Activated CD4-positive, CD25-positive, alpha-beta regulatory T cell treated with anti-CD3 and anti-CD28 coated beads, Interleukin-2, amount 50 U/mL, for 24 hours (primary cell): ENCODE results near the gene ACSM2B.
"Not testable (repeated sequence)": the region's sequence is repeated elsewhere in the genome, so short reads cannot be mapped to it uniquely, and the experiment has no call there.

Experiments used
- ATAC-seq, 2 donors: fragments of 150-1000 bp; cut with Tn5 transposase; one replicate each; pipeline ENCODE4 v1.10.0; 2021; ENCODE audit warnings: mild to moderate bottlenecking in 1 of 2, moderate library complexity in 1 of 2

ACSM2B gene

GRCh38 chr16:20595068-20595467 is 18.9 kb upstream of the ACSM2B start:
- ATAC-seq, result not testable (repeated sequence)

- not testable (repeated sequence) for ATAC-seq
Measured at GRCh38 chr16:20592780-20593179, 16.6 kb upstream of the ACSM2B start.

- not testable (repeated sequence) for ATAC-seq
Measured at GRCh38 chr16:20589486-20589885, 13.3 kb upstream of the ACSM2B start.

- ATAC-seq, result not testable (repeated sequence)
Measured at GRCh38 chr16:20587645-20588074, 11.5 kb upstream of the ACSM2B start.

GRCh38 chr16:20586716-20587115 is 10.5 kb upstream of the ACSM2B start:
- ATAC-seq, result not testable (repeated sequence)

- not testable (repeated sequence) for ATAC-seq
Measured at GRCh38 chr16:20586112-20586511, 9.9 kb upstream of the ACSM2B start.

GRCh38 chr16:20580487-20581259 is 4.5 kb upstream of the ACSM2B start:
- not testable (repeated sequence) for ATAC-seq

GRCh38 chr16:20578091-20578490 is 1.9 kb upstream of the ACSM2B start:
- ATAC-seq, result not testable (repeated sequence)

GRCh38 chr16:20569117-20569651 is 7.0 kb downstream of the ACSM2B start:
- not testable (repeated sequence) for ATAC-seq

- no peak for ATAC-seq
Measured at GRCh38 chr16:20568404-20568803, 7.8 kb downstream of the ACSM2B start.

GRCh38 chr16:20566864-20567263 is 9.3 kb downstream of the ACSM2B start:
- ATAC-seq, result no peak

GRCh38 chr16:20565334-20565733 is 10.8 kb downstream of the ACSM2B start:
- ATAC-seq, result not testable (repeated sequence)

- not testable (repeated sequence) for ATAC-seq
Measured at GRCh38 chr16:20564218-20564617, 11.9 kb downstream of the ACSM2B start.

- ATAC-seq, result not testable (repeated sequence)
Measured at GRCh38 chr16:20555628-20556027, 20.5 kb downstream of the ACSM2B start.

GRCh38 chr16:20554689-20555088 is 21.5 kb downstream of the ACSM2B start:
- not testable (repeated sequence) for ATAC-seq

GRCh38 chr16:20553493-20553892 is 22.7 kb downstream of the ACSM2B start:
- ATAC-seq, result not testable (repeated sequence)

GRCh38 chr16:20546951-20547350 is 29.2 kb downstream of the ACSM2B start:
- not testable (repeated sequence) for ATAC-seq

- ATAC-seq, result not testable (repeated sequence)
Measured at GRCh38 chr16:20546278-20546853, 29.8 kb downstream of the ACSM2B start.

- not testable (repeated sequence) for ATAC-seq
Measured at GRCh38 chr16:20540603-20541316, 35.4 kb downstream of the ACSM2B start.

- no peak for ATAC-seq
Measured at GRCh38 chr16:20538687-20539086, 37.5 kb downstream of the ACSM2B start.

- ATAC-seq, result no peak
Measured at GRCh38 chr16:20538181-20538580, 38.0 kb downstream of the ACSM2B start.

- ATAC-seq, result not testable (repeated sequence)
Measured at GRCh38 chr16:20536669-20537068, 39.5 kb downstream of the ACSM2B start.

GRCh38 chr16:20532284-20532792 is 43.8 kb downstream of the ACSM2B start:
- not testable (repeated sequence) for ATAC-seq
